Lower lobe of right lung (tissue), 2 donors: ENCODE results near the gene HSBP1. TPM values are rescaled to one million over a fixed set of nuclear protein-coding genes. Genes with fewer than 3 reads are reported as not detected.

Source experiments
- ATAC-seq, 2 donors: fragments of 200-7000 bp; cut with Tn5 transposase; one replicate each; pipeline ENCODE4 v1.9.1; 2020 to 2022; ENCODE audit warnings: mild to moderate bottlenecking in 2 of 2, moderate library complexity in 2 of 2
- DNase-seq: peaks from one replicate; pipeline ENCODE4 v3.0.0-alpha.2; 2020
- H3K27ac ChIP-seq: fragments of 200-600 bp; one replicate; pipeline ENCODE4 v1.8.0; 2022
- H3K27me3 ChIP-seq: fragments of 200-600 bp; one replicate; pipeline ENCODE4 v1.8.0; 2022; ENCODE audit warnings: low read depth
- H3K36me3 ChIP-seq: fragments of 200-600 bp; one replicate; pipeline ENCODE4 v1.8.0; 2022; ENCODE audit warnings: mild to moderate bottlenecking
- H3K4me1 ChIP-seq: fragments of 200-600 bp; one replicate; pipeline ENCODE4 v1.8.0; 2022
- H3K4me3 ChIP-seq: fragments of 200-600 bp; one replicate; pipeline ENCODE4 v1.8.0; 2022; ENCODE audit warnings: mild to moderate bottlenecking
- H3K9me3 ChIP-seq: fragments of 200-600 bp; one replicate; pipeline ENCODE4 v1.8.0; 2022
- CTCF ChIP-seq: fragments of 200-600 bp; IDR thresholded peaks from one replicate; pipeline ENCODE4 v1.8.0; 2022; ENCODE audit warnings: antibody characterized with exemption, mild to moderate bottlenecking
- intact Hi-C: fragments of 100-400 bp; cut with DNase I; formaldehyde crosslinking; loops from one replicate; pipeline ENCODE4 v1.11.0; 2022
- total RNA-seq: library from RNA; stranded (reverse); fragmentation: NEBNext Ultra II Directional; extraction: Animal tissue kit (Norgen Biotek cat#: 25700); gene quantifications from one replicate; pipeline ENCODE4 v1.2.1, GENCODE V29; 2021
- donor health status: DM: no; HTN: yes; CAD: no; lungs with severe emphysema.

The HSBP1 gene
- total RNA-seq, 1 donor from 2014 or later: 105 TPM

GRCh38 chr16:83862661-83863060 is 54.9 kb downstream of the HSBP1 start:
- no peak for TF ChIP-seq CTCF
- intact Hi-C loops: no loop called here
- ATAC-seq: no peak
- Histone ChIP-seq H3K27ac (no peak overlapping the region), H3K27me3 (no peaks in the 10 kb centered on the region), H3K36me3 (no peaks in the 10 kb centered on the region), H3K9me3 (no peaks in the 10 kb centered on the region), H3K4me3 (no peak overlapping the region), H3K4me1 (no peaks in the 10 kb centered on the region)
- no peak for DNase-seq

GRCh38 chr16:83863682-83864081 is 55.9 kb downstream of the HSBP1 start:
- H3K27me3 ChIP-seq: no peaks in the 10 kb centered on the region
- no peak overlapping the region for H3K4me3 ChIP-seq
- intact Hi-C loops: no loop called here
- no peaks in the 10 kb centered on the region for H3K4me1 ChIP-seq
- no peaks in the 10 kb centered on the region for H3K36me3 ChIP-seq
- DNase-seq (no peak), ATAC-seq (no peak)
- no peak for TF ChIP-seq CTCF
- no peak overlapping the region for H3K27ac ChIP-seq
- H3K9me3 ChIP-seq: no peaks in the 10 kb centered on the region

Other genes with a start within 250 kb of the HSBP1 start
- gene MLYCD, start 91.1 kb downstream of the HSBP1 start, total RNA-seq: 9.1 TPM
- 9.8 TPM for gene OSGIN1, start 145.3 kb downstream of the HSBP1 start, total RNA-seq
- gene NECAB2, start 160.3 kb downstream of the HSBP1 start, total RNA-seq: 0.44 TPM
- not detected for gene SLC38A8, start 234.8 kb downstream of the HSBP1 start, total RNA-seq